Natural killer cell (primary cell): ENCODE measurements around the gene C6orf89. TPM values are rescaled to one million over a fixed set of nuclear protein-coding genes. Genes with fewer than 3 reads are reported as not detected.
"Not testable (repeated sequence)": the region's sequence is repeated elsewhere in the genome, so short reads cannot be mapped to it uniquely, and the experiment has no call there.

Experiments used
- ATAC-seq, 3 donors: fragments of 150-1000 bp in 2 of 3; fragments of 200-7000 bp in 1 of 3; cut with Tn5 transposase; 1 replicate in 1 of 3; 2 replicates in 2 of 3; pipeline ENCODE4 v1.10.0; 2021; ENCODE audit warnings: mild to moderate bottlenecking in 2 of 3, moderate library complexity in 2 of 3
- DNase-seq, 2 donors: peaks; one replicate each; pipeline versions ENCODE4 v3.0.0 to v3.0.0-alpha.2; 2013 to 2021; ENCODE audit warnings: mixed read lengths in 1 of 2
- H3K27ac ChIP-seq: one replicate; pipeline ENCODE4 v1.5.1; 2013; ENCODE audit warnings: mild to moderate bottlenecking, low read length
- H3K27me3 ChIP-seq: one replicate; pipeline ENCODE4 v1.6.1; 2013; ENCODE audit warnings: low read length; ENCODE audit not compliant: control insufficient read depth, insufficient read depth
- H3K36me3 ChIP-seq: one replicate; pipeline ENCODE4 v1.6.1; 2013; ENCODE audit warnings: low read length; ENCODE audit not compliant: control insufficient read depth, insufficient read depth
- H3K4me1 ChIP-seq: one replicate; pipeline ENCODE4 v1.6.1; 2013; ENCODE audit warnings: low read length; ENCODE audit not compliant: control insufficient read depth, insufficient read depth
- H3K4me3 ChIP-seq: one replicate; pipeline ENCODE4 v1.5.1; 2013; ENCODE audit warnings: low read length
- H3K9me3 ChIP-seq: one replicate; pipeline ENCODE4 v1.6.1; 2013; ENCODE audit warnings: low read length; ENCODE audit not compliant: control insufficient read depth, insufficient read depth
- H3K27ac Mint-ChIP-seq, 2 donors: one replicate each; pipeline ENCODE4 v1.8.0; 2022; ENCODE audit warnings: mild to moderate bottlenecking in 2 of 2, mixed read lengths in 2 of 2, moderate library complexity in 1 of 2
- H3K27me3 Mint-ChIP-seq, 2 donors: one replicate each; pipeline ENCODE4 v1.8.0; 2022; ENCODE audit warnings: low read depth in 2 of 2, mixed read lengths in 2 of 2
- H3K36me3 Mint-ChIP-seq: one replicate; pipeline ENCODE4 v1.8.0; 2022; ENCODE audit warnings: mixed read lengths
- H3K4me1 Mint-ChIP-seq, 2 donors: one replicate each; pipeline ENCODE4 v1.8.0; 2022; ENCODE audit warnings: mixed read lengths in 2 of 2
- H3K4me3 Mint-ChIP-seq: one replicate; pipeline ENCODE4 v1.8.0; 2022; ENCODE audit warnings: mild to moderate bottlenecking, moderate library complexity, mixed read lengths
- H3K9me3 Mint-ChIP-seq, 2 donors: one replicate each; pipeline ENCODE4 v1.8.0; 2022; ENCODE audit warnings: mixed read lengths in 2 of 2
- CTCF ChIP-seq: fragments of 200-600 bp; IDR thresholded peaks from one replicate; pipeline ENCODE4 v1.8.0; 2022; ENCODE audit warnings: antibody characterized with exemption
- WGBS: methylation state at CpG from one replicate; pipeline ENCODE4 v1.1.7; 2013; ENCODE audit warnings: missing lambda C conversion rate; ENCODE audit not compliant: insufficient coverage; 5-methylcytosine and 5-hydroxymethylcytosine counted together
- intact Hi-C: fragments of 100-400 bp; cut with micrococcal nuclease; formaldehyde crosslinking; loops from one replicate; pipeline ENCODE4 v1.14.2; 2022
- total RNA-seq, 4 donors: library from RNA; stranded (reverse); fragments of 120-200 nt in 1 of 4; gene quantifications; one replicate each; pipeline versions ENCODE4 v1.2.3 to v1.2.4, GENCODE V29; 2013 to 2022

Gene C6orf89
- total RNA-seq, 3 donors from 2014 or later (not counting 1 experiment from before 2014, with no cell fraction given), result 34.3 to 47.0 (median 46.3) TPM

- no peaks in the 10 kb centered on the region for H3K36me3 Mint-ChIP-seq
- no peaks in the 10 kb centered on the region for H3K36me3 ChIP-seq
- no peak overlapping the region for H3K4me3 Mint-ChIP-seq
- H3K4me1 ChIP-seq, result no peaks in the 10 kb centered on the region
- no peak overlapping the region for H3K27ac Mint-ChIP-seq
- H3K27me3 ChIP-seq, result no peaks in the 10 kb centered on the region
- no peak for DNase-seq
- H3K4me3 ChIP-seq, result no peak overlapping the region
- no peaks in the 10 kb centered on the region for H3K9me3 Mint-ChIP-seq
- 93% methylated on average over 4 of the region's 7 CpGs for WGBS
- intact Hi-C loops, result no loop called here
- H3K27me3 Mint-ChIP-seq, result peaks cover 8 to 13% of the 10 kb centered on the region in 2 donors
- no peaks in the 10 kb centered on the region for H3K4me1 Mint-ChIP-seq
- TF ChIP-seq CTCF, result no peak
- H3K27ac ChIP-seq, result no peak overlapping the region
- no peak for ATAC-seq
- no peaks in the 10 kb centered on the region for H3K9me3 ChIP-seq
Measured at GRCh38 chr6:36934901-36935300, 49.1 kb downstream of the C6orf89 start.

GRCh38 chr6:36936824-36937223 is 51.1 kb downstream of the C6orf89 start:
- WGBS, result 95% methylated on average over 5 of the region's 5 CpGs
- TF ChIP-seq CTCF, result no peak
- Mint-ChIP-seq H3K9me3 (no peaks in the 10 kb centered on the region), H3K27me3 (peaks cover 12 to 13% of the 10 kb centered on the region in 2 donors), H3K4me3 (no peak overlapping the region), H3K4me1 (no peaks in the 10 kb centered on the region), H3K27ac (no peak overlapping the region), H3K36me3 (no peaks in the 10 kb centered on the region)
- no peaks in the 10 kb centered on the region for H3K4me1 ChIP-seq
- intact Hi-C loops, result no loop called here
- DNase-seq, result no peak
- no peak overlapping the region for H3K4me3 ChIP-seq
- no peaks in the 10 kb centered on the region for H3K27me3 ChIP-seq
- no peak overlapping the region for H3K27ac ChIP-seq
- ATAC-seq, result no peak
- H3K36me3 ChIP-seq, result no peaks in the 10 kb centered on the region
- no peaks in the 10 kb centered on the region for H3K9me3 ChIP-seq

- Mint-ChIP-seq H3K27me3 (peaks cover 12 to 13% of the 10 kb centered on the region in 2 donors), H3K4me3 (no peak overlapping the region), H3K36me3 (no peaks in the 10 kb centered on the region), H3K4me1 (no peaks in the 10 kb centered on the region), H3K27ac (no peak overlapping the region), H3K9me3 (no peaks in the 10 kb centered on the region)
- no peak for ATAC-seq
- H3K27ac ChIP-seq, result no peak overlapping the region
- H3K9me3 ChIP-seq, result no peaks in the 10 kb centered on the region
- no peaks in the 10 kb centered on the region for H3K27me3 ChIP-seq
- WGBS, result 96% methylated on average over 6 of the region's 6 CpGs
- intact Hi-C loops, result no loop called here
- H3K4me1 ChIP-seq, result no peaks in the 10 kb centered on the region
- no peak for TF ChIP-seq CTCF
- DNase-seq, result no peak
- no peaks in the 10 kb centered on the region for H3K36me3 ChIP-seq
- H3K4me3 ChIP-seq, result no peak overlapping the region
Measured at GRCh38 chr6:36937896-36938295, 52.1 kb downstream of the C6orf89 start.

- peaks cover 15 to 19% of the 10 kb centered on the region in 2 donors for H3K27me3 Mint-ChIP-seq
- H3K27ac Mint-ChIP-seq, result no peak overlapping the region
- Histone ChIP-seq H3K9me3 (no peaks in the 10 kb centered on the region), H3K27ac (no peak overlapping the region), H3K4me3 (no peak overlapping the region), H3K27me3 (no peaks in the 10 kb centered on the region), H3K36me3 (no peaks in the 10 kb centered on the region), H3K4me1 (no peaks in the 10 kb centered on the region)
- H3K4me1 Mint-ChIP-seq, result no peaks in the 10 kb centered on the region
- 95% methylated on average over 4 of the region's 4 CpGs for WGBS
- ATAC-seq (no peak), DNase-seq (no peak)
- H3K4me3 Mint-ChIP-seq, result no peak overlapping the region
- H3K36me3 Mint-ChIP-seq, result no peaks in the 10 kb centered on the region
- no peaks in the 10 kb centered on the region for H3K9me3 Mint-ChIP-seq
- intact Hi-C loops, result no loop called here
- no peak for TF ChIP-seq CTCF
Measured at GRCh38 chr6:36938536-36938935, 52.8 kb downstream of the C6orf89 start.

- 93% methylated on average over 5 of the region's 5 CpGs for WGBS
- H3K4me3 ChIP-seq, H3K36me3 ChIP-seq, H3K4me3 Mint-ChIP-seq, H3K4me1 ChIP-seq, H3K36me3 Mint-ChIP-seq, H3K27me3 ChIP-seq, ATAC-seq, intact Hi-C loops, H3K9me3 Mint-ChIP-seq, H3K27ac Mint-ChIP-seq, DNase-seq, H3K27ac ChIP-seq, H3K4me1 Mint-ChIP-seq, H3K9me3 ChIP-seq: not testable (repeated sequence)
- H3K27me3 Mint-ChIP-seq, result peaks cover 16 to 23% of the 10 kb centered on the region in 2 donors
Measured at GRCh38 chr6:36939005-36939404, 53.3 kb downstream of the C6orf89 start.
